GM20431 (cell line): ENCODE results near the gene EPB41.

Experiments
- in situ Hi-C: fragments of 300-500 bp; cut with MseI, MboI; formaldehyde crosslinking; loops from one replicate; pipeline ENCODE4 v1.15.0; 2020; ENCODE audit warnings: low sequenced_read_pairs; ENCODE audit not compliant: unreplicated experiment

Gene EPB41

GRCh38 chr1:28966617-28967016, 52.2 kb downstream of the EPB41 start:
- in situ Hi-C loops: no loop called here

- in situ Hi-C loops: no loop called here
Observed at GRCh38 chr1:28971980-28972771, 57.8 kb downstream of the EPB41 start.

- in situ Hi-C loops: no loop called here
Observed at GRCh38 chr1:28973596-28974421, 59.4 kb downstream of the EPB41 start.

GRCh38 chr1:28974432-28974831, 60.1 kb downstream of the EPB41 start:
- in situ Hi-C loops: no loop called here

- in situ Hi-C loops: no loop called here
Observed at GRCh38 chr1:28976248-28976647, 61.9 kb downstream of the EPB41 start.

- in situ Hi-C loops: no loop called here
Observed at GRCh38 chr1:28981210-28981609, 66.8 kb downstream of the EPB41 start.

GRCh38 chr1:28982198-28982597, 67.8 kb downstream of the EPB41 start:
- in situ Hi-C loops: no loop called here

- in situ Hi-C loops: no loop called here
Observed at GRCh38 chr1:28983091-28983490, 68.7 kb downstream of the EPB41 start.

- in situ Hi-C loops: no loop called here
Observed at GRCh38 chr1:28983509-28984310, 69.3 kb downstream of the EPB41 start.

- in situ Hi-C loops: no loop called here
Observed at GRCh38 chr1:28984311-28984684, 69.9 kb downstream of the EPB41 start.

- in situ Hi-C loops: no loop called here
Observed at GRCh38 chr1:28985427-28985826, 71.1 kb downstream of the EPB41 start.

- in situ Hi-C loops: no loop called here
Observed at GRCh38 chr1:28986306-28986910, 72.0 kb downstream of the EPB41 start.

GRCh38 chr1:29002792-29003191, 88.4 kb downstream of the EPB41 start:
- in situ Hi-C loops: no loop called here

GRCh38 chr1:29004288-29004687, 89.9 kb downstream of the EPB41 start:
- in situ Hi-C loops: no loop called here

- in situ Hi-C loops: no loop called here
Observed at GRCh38 chr1:29004798-29005197, 90.4 kb downstream of the EPB41 start.

- in situ Hi-C loops: no loop called here
Observed at GRCh38 chr1:29011775-29012174, 97.4 kb downstream of the EPB41 start.

GRCh38 chr1:29017235-29017634, 102.9 kb downstream of the EPB41 start:
- in situ Hi-C loops: no loop called here

GRCh38 chr1:29017975-29018712, 103.8 kb downstream of the EPB41 start:
- in situ Hi-C loops: no loop called here

GRCh38 chr1:29022620-29023019, 108.3 kb downstream of the EPB41 start:
- in situ Hi-C loops: no loop called here
